ENCODE measurements around the gene MARVELD3. TPM values are rescaled to one million over a fixed set of nuclear protein-coding genes. Genes with fewer than 3 reads are reported as not detected.
A peak's percentile ranks its signal among the peaks of the same experiment; 100 is the strongest.
"Not testable (repeated sequence)": the region's sequence is repeated elsewhere in the genome, so short reads cannot be mapped to it uniquely, and the experiment has no call there.

Gene MARVELD3
- total RNA-seq, 2 donors from 2014 or later, result 51.0 to 79.0 TPM

DNA sequence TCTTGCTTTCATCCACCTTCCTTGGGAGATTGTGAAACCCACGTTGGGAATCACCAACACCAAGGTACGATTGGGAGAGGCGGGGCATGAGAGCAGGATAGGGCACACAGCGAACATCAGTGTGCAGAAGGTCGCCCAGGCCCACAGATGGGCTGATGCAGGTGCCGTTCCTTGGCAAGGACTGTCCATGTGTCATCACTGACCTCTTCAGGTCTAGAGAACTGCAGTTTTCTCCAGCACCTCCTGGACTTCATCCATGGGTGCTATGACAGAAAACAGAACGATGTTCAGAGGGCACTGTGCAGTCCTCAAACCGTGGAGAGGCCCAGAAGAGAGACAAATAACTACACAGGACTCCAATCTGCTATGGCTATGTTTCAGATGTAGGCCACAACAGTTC is 25.2 kb upstream of the MARVELD3 start:
- no peak for DNase-seq
- H3K27me3 ChIP-seq, result no peaks in the 10 kb centered on the region
- no peaks in the 10 kb centered on the region for H3K36me3 ChIP-seq
- intact Hi-C loops (cut with DNase I), result no loop called here
- H3K4me1 ChIP-seq, result no peaks in the 10 kb centered on the region
- no peak overlapping the region for H3K27ac ChIP-seq
- H3K4me3 ChIP-seq, result no peak overlapping the region
- H3K9me3 ChIP-seq, result no peaks in the 10 kb centered on the region
- H3K9ac ChIP-seq (ENCODE audit: low read depth in 2 of 2, low read length in 2 of 2), result no peak overlapping the region
- no peak for TF ChIP-seq CTCF (IDR thresholded peaks at IDR 0.05)

DNA sequence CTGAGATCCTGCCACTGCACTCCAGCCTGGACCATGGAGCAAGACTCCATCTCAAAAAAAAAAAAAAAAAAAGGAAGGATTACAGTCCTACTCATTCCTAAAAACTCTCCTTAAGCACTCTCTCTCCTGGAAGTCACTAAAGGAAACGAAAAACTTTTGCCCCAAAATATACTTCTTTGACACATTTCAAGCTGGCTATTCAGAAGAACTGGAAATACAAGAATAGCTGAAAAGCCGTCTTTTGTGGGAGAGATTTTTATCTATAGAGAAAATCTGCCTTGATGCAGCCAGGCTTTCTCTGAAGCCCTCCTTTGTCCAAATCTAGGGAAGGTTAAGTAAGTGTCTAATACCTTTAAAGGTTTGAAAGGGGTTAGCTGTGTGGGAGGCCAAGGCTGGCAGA is 16.9 kb upstream of the MARVELD3 start:
- Histone ChIP-seq H3K4me3 (no peak overlapping the region), H3K4me1 (no peaks in the 10 kb centered on the region), H3K36me3 (no peaks in the 10 kb centered on the region), H3K9me3 (no peaks in the 10 kb centered on the region), H3K27ac (no peak overlapping the region), H3K27me3 (no peaks in the 10 kb centered on the region), H3K9ac (ENCODE audit: low read depth in 2 of 2, low read length in 2 of 2) (no peak overlapping the region)
- TF ChIP-seq CTCF (IDR thresholded peaks at IDR 0.05), result no peak
- no peak for DNase-seq
- intact Hi-C loops (cut with DNase I), result no loop called here

DNA sequence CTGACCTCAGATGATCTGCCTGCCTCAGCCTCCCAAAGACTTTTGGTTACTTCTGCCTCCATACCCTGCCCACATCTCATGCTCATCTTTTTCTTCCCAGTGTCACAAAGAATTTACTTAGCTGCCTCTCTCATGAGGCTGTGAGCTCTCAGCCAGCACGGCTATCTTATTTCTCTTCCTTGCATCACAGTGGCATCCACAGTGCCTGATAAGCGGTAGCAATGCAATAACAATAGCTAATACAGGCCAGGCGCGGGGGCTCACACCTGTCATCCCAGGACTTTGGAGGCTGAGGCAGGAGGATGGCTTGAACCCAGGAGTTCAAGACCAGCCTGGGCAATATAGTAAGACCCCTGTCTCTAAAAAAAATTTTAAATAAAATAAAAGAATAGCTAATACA is 15.5 kb upstream of the MARVELD3 start:
- no peaks in the 10 kb centered on the region for H3K9me3 ChIP-seq
- no peaks in the 10 kb centered on the region for H3K4me1 ChIP-seq
- TF ChIP-seq CTCF (IDR thresholded peaks at IDR 0.05), result no peak
- H3K27ac ChIP-seq, result no peak overlapping the region
- no peaks in the 10 kb centered on the region for H3K36me3 ChIP-seq
- intact Hi-C loops (cut with DNase I), result loop anchor here (5.0 kb wide), 1 partner anchor 198 kb away; no protein-coding TSS in a partner anchor
- H3K4me3 ChIP-seq, result no peak overlapping the region
- no peak overlapping the region for H3K9ac ChIP-seq (ENCODE audit: low read depth in 2 of 2, low read length in 2 of 2)
- no peaks in the 10 kb centered on the region for H3K27me3 ChIP-seq
- DNase-seq, result no peak

GRCh38 chr16:71610936-71611871 is 14.8 kb upstream of the MARVELD3 start:
- Histone ChIP-seq H3K4me3 (no peak overlapping the region), H3K4me1 (no peaks in the 10 kb centered on the region), H3K36me3 (no peaks in the 10 kb centered on the region), H3K27me3 (no peaks in the 10 kb centered on the region), H3K9me3 (no peaks in the 10 kb centered on the region), H3K27ac (no peak overlapping the region), H3K9ac (ENCODE audit: low read depth in 2 of 2, low read length in 2 of 2) (no peak overlapping the region)
- peak; percentile 73 for DNase-seq
- intact Hi-C loops (cut with DNase I), result loop anchor here (5.0 kb wide), 1 partner anchor 199 kb away; no protein-coding TSS in a partner anchor
- peak; percentile 92 for TF ChIP-seq CTCF (IDR thresholded peaks at IDR 0.05)

- not testable (repeated sequence) for H3K9me3 ChIP-seq; H3K4me3 ChIP-seq; H3K36me3 ChIP-seq; H3K4me1 ChIP-seq; H3K9ac ChIP-seq (ENCODE audit: low read depth in 2 of 2, low read length in 2 of 2); H3K27ac ChIP-seq; DNase-seq; H3K27me3 ChIP-seq
- intact Hi-C loops (cut with DNase I), result loop anchor here (5.0 kb wide), 1 partner anchor 203 kb away; no protein-coding TSS in a partner anchor
These were observed 11.0 kb upstream of the MARVELD3 start for GRCh38 chr16:71614956-71615355.

- no peaks in the 10 kb centered on the region for H3K27me3 ChIP-seq
- no peak overlapping the region for H3K27ac ChIP-seq
- H3K36me3 ChIP-seq, result no peaks in the 10 kb centered on the region
- no peaks in the 10 kb centered on the region for H3K4me1 ChIP-seq
- no peak overlapping the region for H3K4me3 ChIP-seq
- intact Hi-C loops (cut with DNase I), result no loop called here
- no peak for TF ChIP-seq CTCF (IDR thresholded peaks at IDR 0.05)
- DNase-seq, result no peak
- no peak overlapping the region for H3K9ac ChIP-seq (ENCODE audit: low read depth in 2 of 2, low read length in 2 of 2)
- H3K9me3 ChIP-seq, result no peaks in the 10 kb centered on the region
These were observed 7.6 kb upstream of the MARVELD3 start for GRCh38 chr16:71618429-71618828.
